Breast epithelium (tissue), 3 donors: ENCODE results near the gene MBOAT2.

Experiments used
- CTCF ChIP-seq, 3 donors: fragments of 450-650 bp; IDR thresholded peaks; one replicate each; pipeline ENCODE4 v1.5.1; 2016 to 2017; ENCODE audit warnings: antibody characterized with exemption in 3 of 3, mild to moderate bottlenecking in 3 of 3, moderate library complexity in 3 of 3
- POLR2A ChIP-seq: fragments of 450-650 bp; IDR thresholded peaks from one replicate; pipeline ENCODE4 v1.6.1; 2016; ENCODE audit warnings: antibody characterized with exemption, mild to moderate bottlenecking, moderate library complexity

GRCh38 chr2:9003616-9004337 lies at the start of gene MBOAT2:
- TF ChIP-seq CTCF (IDR thresholded peaks at IDR 0.05) (no peak), POLR2A (no peak)
